Upper lobe of right lung (tissue), 1 donor: ENCODE data around the gene CC2D2B. TPM values are rescaled to one million over a fixed set of nuclear protein-coding genes. Genes with fewer than 3 reads are reported as not detected.

Source experiments
- ATAC-seq: fragments of 200-7000 bp; cut with Tn5 transposase; one replicate; pipeline ENCODE4 v1.9.1; 2020; ENCODE audit warnings: mild to moderate bottlenecking, moderate library complexity
- DNase-seq: peaks from one replicate; pipeline ENCODE4 v3.0.0-alpha.2; 2020
- H3K27ac ChIP-seq: fragments of 200-600 bp; one replicate; pipeline ENCODE4 v1.8.0; 2022
- H3K27me3 ChIP-seq: fragments of 200-600 bp; one replicate; pipeline ENCODE4 v1.8.0; 2022; ENCODE audit warnings: mild to moderate bottlenecking
- H3K36me3 ChIP-seq: fragments of 200-600 bp; one replicate; pipeline ENCODE4 v1.8.0; 2022
- H3K4me1 ChIP-seq: fragments of 200-600 bp; one replicate; pipeline ENCODE4 v1.8.0; 2022
- H3K4me3 ChIP-seq: fragments of 200-600 bp; one replicate; pipeline ENCODE4 v1.8.0; 2022; ENCODE audit warnings: mild to moderate bottlenecking
- H3K9me3 ChIP-seq: fragments of 200-600 bp; one replicate; pipeline ENCODE4 v1.8.0; 2022
- intact Hi-C: fragments of 100-400 bp; cut with DNase I; formaldehyde crosslinking; loops from one replicate; pipeline ENCODE4 v1.11.0; 2022
- total RNA-seq: library from RNA; stranded (reverse); fragmentation: NEBNext Ultra II Directional; extraction: Animal tissue kit (Norgen Biotek cat#: 25700); gene quantifications from one replicate; pipeline ENCODE4 v1.2.1, GENCODE V29; 2021
- TF ChIP-seq, protein P1 (sequence below): fragments of 200-600 bp; IDR thresholded peaks from one replicate; pipeline ENCODE4 v1.8.0; 2022; ENCODE audit warnings: antibody characterized with exemption
- donor health status: DM: no; HTN: yes; CAD: no; lungs with severe emphysema.

Gene CC2D2B
- total RNA-seq, 1 donor from 2014 or later, result 2.8 TPM

DNA sequence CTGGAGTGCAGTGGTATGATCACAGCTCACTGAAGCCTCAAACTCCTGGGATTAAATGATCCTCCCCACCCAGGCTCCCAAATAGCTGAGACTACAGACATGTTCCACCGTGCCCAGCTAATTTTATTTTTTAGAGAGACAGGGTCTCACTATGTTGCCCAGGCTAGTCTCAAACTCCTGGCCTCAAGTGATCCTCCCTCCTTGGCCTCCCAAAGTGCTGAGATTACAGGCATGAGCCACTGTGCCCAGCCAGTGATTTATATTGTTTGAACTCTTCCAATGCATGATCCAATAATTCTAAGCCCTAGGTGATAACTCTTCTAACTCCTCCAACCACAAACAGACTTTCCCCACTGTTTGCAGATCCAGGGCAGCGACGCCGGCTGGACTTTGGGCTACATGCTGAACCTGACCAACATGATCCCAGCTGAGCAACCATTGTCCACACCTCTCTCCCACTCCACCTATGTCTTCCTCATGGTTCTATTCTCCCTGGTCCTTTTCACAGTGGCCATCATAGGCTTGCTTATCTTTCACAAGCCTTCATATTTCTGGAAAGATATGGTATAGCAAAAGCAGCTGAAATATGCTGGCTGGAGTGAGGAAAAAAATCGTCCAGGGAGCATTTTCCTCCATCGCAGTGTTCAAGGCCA is 41.8 kb upstream of the CC2D2B start:
- intact Hi-C loops, result no loop called here
- H3K4me3 ChIP-seq, result no peak overlapping the region
- H3K9me3 ChIP-seq, result no peaks in the 10 kb centered on the region
- DNase-seq (no peak), ATAC-seq (no peak)
- H3K4me1 ChIP-seq, result no peaks in the 10 kb centered on the region
- no peaks in the 10 kb centered on the region for H3K27me3 ChIP-seq
- H3K36me3 ChIP-seq, result peaks cover 45% of the 10 kb centered on the region
- no peak overlapping the region for H3K27ac ChIP-seq
- TF ChIP-seq, protein P1, sequence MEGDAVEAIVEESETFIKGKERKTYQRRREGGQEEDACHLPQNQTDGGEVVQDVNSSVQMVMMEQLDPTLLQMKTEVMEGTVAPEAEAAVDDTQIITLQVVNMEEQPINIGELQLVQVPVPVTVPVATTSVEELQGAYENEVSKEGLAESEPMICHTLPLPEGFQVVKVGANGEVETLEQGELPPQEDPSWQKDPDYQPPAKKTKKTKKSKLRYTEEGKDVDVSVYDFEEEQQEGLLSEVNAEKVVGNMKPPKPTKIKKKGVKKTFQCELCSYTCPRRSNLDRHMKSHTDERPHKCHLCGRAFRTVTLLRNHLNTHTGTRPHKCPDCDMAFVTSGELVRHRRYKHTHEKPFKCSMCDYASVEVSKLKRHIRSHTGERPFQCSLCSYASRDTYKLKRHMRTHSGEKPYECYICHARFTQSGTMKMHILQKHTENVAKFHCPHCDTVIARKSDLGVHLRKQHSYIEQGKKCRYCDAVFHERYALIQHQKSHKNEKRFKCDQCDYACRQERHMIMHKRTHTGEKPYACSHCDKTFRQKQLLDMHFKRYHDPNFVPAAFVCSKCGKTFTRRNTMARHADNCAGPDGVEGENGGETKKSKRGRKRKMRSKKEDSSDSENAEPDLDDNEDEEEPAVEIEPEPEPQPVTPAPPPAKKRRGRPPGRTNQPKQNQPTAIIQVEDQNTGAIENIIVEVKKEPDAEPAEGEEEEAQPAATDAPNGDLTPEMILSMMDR, result no peak

DNA sequence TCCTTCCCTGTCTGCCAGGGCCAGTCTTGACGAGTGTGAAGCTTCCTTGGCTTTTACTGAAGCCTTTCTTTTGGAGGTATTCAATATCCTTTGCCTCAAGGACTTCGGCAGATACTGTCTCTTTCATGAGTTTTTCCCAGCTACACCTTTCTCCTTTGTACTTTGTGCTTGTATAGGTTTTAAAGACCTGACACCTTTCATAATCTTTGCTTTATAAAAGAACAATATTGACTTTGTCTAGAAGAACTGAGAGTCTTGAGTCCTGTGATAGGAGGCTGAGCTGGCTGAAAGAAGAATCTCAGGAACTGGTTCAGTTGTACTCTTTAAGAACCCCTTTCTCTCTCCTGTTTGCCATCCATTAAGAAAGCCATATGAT is 41.3 kb upstream of the CC2D2B start:
- Histone ChIP-seq H3K36me3 (peaks cover 47% of the 10 kb centered on the region), H3K4me3 (no peak overlapping the region), H3K9me3 (no peaks in the 10 kb centered on the region), H3K4me1 (no peaks in the 10 kb centered on the region), H3K27ac (no peak overlapping the region), H3K27me3 (no peaks in the 10 kb centered on the region)
- ATAC-seq (no peak), DNase-seq (no peak)
- TF ChIP-seq, protein P1, result no peak
- intact Hi-C loops, result no loop called here

DNA sequence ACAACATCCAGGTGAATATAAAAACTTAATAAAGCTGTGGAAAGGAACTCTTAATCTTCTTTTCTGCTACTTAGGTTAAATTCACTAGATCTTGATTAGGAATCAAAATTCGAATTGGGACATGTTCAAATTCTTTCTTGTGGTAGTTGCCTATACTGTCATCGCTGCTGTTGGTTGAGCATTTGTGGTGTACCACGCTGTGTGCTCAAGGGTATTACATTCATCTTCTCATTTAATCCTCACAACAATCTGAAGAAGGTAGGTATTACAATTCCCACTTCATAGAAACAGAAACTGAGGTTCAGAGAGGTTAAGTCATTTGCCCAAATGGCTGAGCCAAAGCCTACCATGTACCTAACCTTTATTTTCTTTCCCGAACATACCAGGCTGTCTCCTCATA is 39.9 kb upstream of the CC2D2B start:
- Histone ChIP-seq H3K27ac (no peak overlapping the region), H3K9me3 (no peaks in the 10 kb centered on the region), H3K4me3 (no peak overlapping the region), H3K27me3 (no peaks in the 10 kb centered on the region), H3K36me3 (peaks cover 47% of the 10 kb centered on the region), H3K4me1 (no peaks in the 10 kb centered on the region)
- DNase-seq (no peak), ATAC-seq (no peak)
- intact Hi-C loops, result no loop called here
- TF ChIP-seq, protein P1, result no peak

DNA sequence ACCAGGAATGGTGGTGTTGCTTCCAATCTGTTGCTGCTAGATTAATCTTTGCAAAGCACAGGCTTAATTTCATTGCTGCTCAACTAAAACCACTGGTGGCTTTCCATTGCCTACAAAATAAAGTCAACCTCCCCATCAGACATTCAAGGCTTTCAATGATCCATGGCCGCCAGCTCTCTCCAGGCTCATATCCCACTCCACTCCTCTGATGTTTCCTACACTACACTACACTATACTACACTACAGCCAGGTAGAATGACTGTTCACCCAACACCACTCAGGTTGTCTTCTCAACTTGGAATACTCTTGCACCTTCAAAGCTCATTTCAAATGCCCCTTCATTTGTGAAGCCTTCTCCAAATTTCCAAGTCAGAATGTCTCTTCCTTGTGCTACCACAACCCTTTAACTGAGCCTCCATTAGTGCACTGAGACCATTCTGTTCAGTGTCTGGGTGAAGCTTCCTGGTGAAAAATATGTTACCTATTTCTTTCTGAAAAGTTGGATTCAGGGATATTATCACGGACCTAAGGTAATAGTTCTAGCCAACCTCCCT is 35.5 kb upstream of the CC2D2B start:
- no peak overlapping the region for H3K27ac ChIP-seq
- H3K4me1 ChIP-seq, result no peaks in the 10 kb centered on the region
- DNase-seq, result no peak
- no peak overlapping the region for H3K4me3 ChIP-seq
- H3K9me3 ChIP-seq, result no peaks in the 10 kb centered on the region
- intact Hi-C loops, result no loop called here
- ATAC-seq, result no peak
- peaks cover 46% of the 10 kb centered on the region for H3K36me3 ChIP-seq
- TF ChIP-seq, protein P1, result no peak
- no peaks in the 10 kb centered on the region for H3K27me3 ChIP-seq

DNA sequence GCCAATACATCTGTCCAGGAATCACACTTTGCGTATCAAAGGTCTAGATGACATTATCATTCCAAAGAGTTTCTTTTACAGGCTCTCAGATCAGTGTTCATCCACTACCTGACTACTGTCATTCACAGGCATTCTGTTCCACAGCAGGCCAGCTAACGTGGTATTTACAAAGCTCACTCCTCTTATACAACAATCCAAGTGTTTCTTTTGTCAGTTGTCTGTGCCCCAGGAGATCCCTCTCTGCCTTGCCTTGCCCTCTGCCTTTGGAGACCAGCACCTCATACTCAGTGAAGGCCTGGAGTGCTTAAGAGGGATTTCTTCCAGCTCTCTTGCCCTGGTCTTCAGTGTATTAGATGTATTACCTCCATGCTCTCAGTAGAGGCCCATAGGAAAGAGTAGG is 34.6 kb upstream of the CC2D2B start:
- Histone ChIP-seq H3K4me1 (no peaks in the 10 kb centered on the region), H3K27ac (no peak overlapping the region), H3K27me3 (no peaks in the 10 kb centered on the region), H3K9me3 (no peaks in the 10 kb centered on the region), H3K36me3 (peaks cover 37% of the 10 kb centered on the region), H3K4me3 (no peak overlapping the region)
- ATAC-seq (no peak), DNase-seq (no peak)
- intact Hi-C loops, result no loop called here
- TF ChIP-seq, protein P1, result no peak
